ENCODE results near the gene SYNM. TPM values are rescaled to one million over a fixed set of nuclear protein-coding genes. Genes with fewer than 3 reads are reported as not detected.

SYNM gene
- total RNA-seq, 1 donor from 2014 or later: 53.2 TPM

DNA sequence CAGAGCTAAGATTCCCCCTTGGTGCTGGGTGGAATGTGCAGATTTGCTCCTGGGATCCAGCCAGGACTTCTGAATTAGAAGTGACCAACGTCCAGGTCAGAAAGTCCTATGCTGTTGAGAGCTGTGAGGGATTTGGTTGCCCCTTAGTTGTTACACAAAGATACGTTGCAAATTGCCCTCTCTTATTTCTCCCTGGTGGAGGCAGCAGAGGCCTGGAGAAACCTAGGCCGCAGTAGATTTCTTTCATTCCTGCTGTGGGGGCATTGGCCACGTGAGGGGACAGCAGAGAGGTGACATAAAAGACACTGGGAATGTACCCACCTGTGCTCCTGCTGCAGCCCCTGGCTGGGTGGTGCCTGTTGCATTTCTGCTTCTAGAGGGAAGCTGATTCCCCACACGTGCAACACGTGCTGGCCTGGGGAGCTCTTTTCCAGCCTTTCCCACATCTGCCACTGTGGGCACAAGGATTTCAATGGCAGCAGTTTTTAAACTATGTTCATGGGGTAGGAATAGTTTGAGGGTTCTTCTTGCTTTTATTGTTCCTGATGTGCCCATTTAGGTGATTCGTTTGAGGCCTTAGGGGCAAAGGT is 65.7 kb downstream of the SYNM start:
- peaks cover 73 to 95% (median 86%) of the 10 kb centered on the region in 3 donors for H3K4me1 ChIP-seq (ENCODE audit: control insufficient read depth in 3 of 3, insufficient read depth in 3 of 3, low read length in 3 of 3)
- H3K36me3 ChIP-seq (ENCODE audit: control insufficient read depth in 3 of 3, insufficient read depth in 3 of 3, low read length in 3 of 3): peaks cover 0 to 3% (median 2%) of the 10 kb centered on the region in 3 donors
- H3K9me3 ChIP-seq (ENCODE audit: control insufficient read depth in 3 of 3, low read length in 3 of 3): no peaks in the 10 kb centered on the region
- H3K4me3 ChIP-seq (ENCODE audit: low read length in 3 of 3): no peak overlapping the region
- H3K9ac ChIP-seq (ENCODE audit: low read depth in 1 of 3, low read length in 3 of 3): peak overlapping the region; percentile 20 to 66 (median 25)
- H3K27me3 ChIP-seq (ENCODE audit: control insufficient read depth in 3 of 3, insufficient read depth in 3 of 3, low read length in 3 of 3): no peaks in the 10 kb centered on the region
- peak overlapping the region; percentile 97 for H3K27ac ChIP-seq (ENCODE audit: low read depth, low read length)

DNA sequence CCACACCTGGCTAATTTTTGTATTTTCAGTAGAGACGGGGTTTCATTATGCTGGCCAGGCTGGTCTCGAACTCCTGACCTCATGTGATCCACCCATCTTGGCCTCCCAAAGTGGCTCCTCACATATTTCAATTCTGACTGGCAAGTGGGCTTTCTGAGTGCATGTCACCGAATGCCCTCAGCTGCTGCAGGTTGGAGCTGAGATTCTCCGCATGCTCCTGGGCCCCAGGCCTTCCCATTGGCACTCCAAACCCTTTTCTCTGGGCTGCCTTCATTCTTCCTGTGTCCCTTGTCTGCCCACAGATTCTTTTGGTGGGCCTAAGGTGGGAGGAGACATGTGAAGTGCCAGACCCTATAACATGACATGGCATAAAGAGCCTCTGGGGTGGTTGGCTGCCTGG is 67.3 kb downstream of the SYNM start:
- peaks cover 78 to 95% (median 90%) of the 10 kb centered on the region in 3 donors for H3K4me1 ChIP-seq (ENCODE audit: control insufficient read depth in 3 of 3, insufficient read depth in 3 of 3, low read length in 3 of 3)
- H3K9ac ChIP-seq (ENCODE audit: low read depth in 1 of 3, low read length in 3 of 3): no peak overlapping the region
- H3K9me3 ChIP-seq (ENCODE audit: control insufficient read depth in 3 of 3, low read length in 3 of 3): no peaks in the 10 kb centered on the region
- no peak overlapping the region for H3K4me3 ChIP-seq (ENCODE audit: low read length in 3 of 3)
- H3K27ac ChIP-seq (ENCODE audit: low read depth, low read length): peak overlapping the region; percentile 97
- no peaks in the 10 kb centered on the region for H3K27me3 ChIP-seq (ENCODE audit: control insufficient read depth in 3 of 3, insufficient read depth in 3 of 3, low read length in 3 of 3)
- H3K36me3 ChIP-seq (ENCODE audit: control insufficient read depth in 3 of 3, insufficient read depth in 3 of 3, low read length in 3 of 3): peaks cover 0 to 3% (median 2%) of the 10 kb centered on the region in 3 donors

DNA sequence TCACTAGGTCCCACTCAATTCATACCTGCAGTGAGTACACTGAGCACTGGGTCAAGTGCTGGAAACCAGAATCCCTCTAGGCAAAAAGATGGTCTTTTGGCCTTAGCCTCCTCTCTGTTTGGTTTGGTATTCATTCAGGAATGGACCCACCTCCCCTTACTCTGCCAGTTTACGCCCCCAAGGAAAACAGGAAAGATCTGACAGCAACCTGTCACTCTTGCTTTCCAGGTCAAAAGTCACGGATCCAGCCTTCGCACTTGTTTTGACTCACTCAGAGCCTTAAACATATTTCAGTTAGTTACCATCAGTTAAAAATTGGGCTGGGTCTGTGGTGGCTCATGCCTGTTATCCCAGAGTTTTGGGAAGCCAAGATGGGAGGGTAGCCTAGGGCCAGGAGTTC is 68.1 kb downstream of the SYNM start:
- H3K27ac ChIP-seq (ENCODE audit: low read depth, low read length): peak overlapping the region; percentile 37
- no peak overlapping the region for H3K4me3 ChIP-seq (ENCODE audit: low read length in 3 of 3)
- H3K9me3 ChIP-seq (ENCODE audit: control insufficient read depth in 3 of 3, low read length in 3 of 3): no peaks in the 10 kb centered on the region
- peak overlapping the region in 1 of 3 donors; percentile 3 for H3K9ac ChIP-seq (ENCODE audit: low read depth in 1 of 3, low read length in 3 of 3)
- peaks cover 0 to 3% (median 2%) of the 10 kb centered on the region in 3 donors for H3K36me3 ChIP-seq (ENCODE audit: control insufficient read depth in 3 of 3, insufficient read depth in 3 of 3, low read length in 3 of 3)
- H3K27me3 ChIP-seq (ENCODE audit: control insufficient read depth in 3 of 3, insufficient read depth in 3 of 3, low read length in 3 of 3): no peaks in the 10 kb centered on the region
- H3K4me1 ChIP-seq (ENCODE audit: control insufficient read depth in 3 of 3, insufficient read depth in 3 of 3, low read length in 3 of 3): peaks cover 73 to 89% (median 84%) of the 10 kb centered on the region in 3 donors

- H3K27me3 ChIP-seq (ENCODE audit: control insufficient read depth in 3 of 3, insufficient read depth in 3 of 3, low read length in 3 of 3): no peaks in the 10 kb centered on the region
- H3K9ac ChIP-seq (ENCODE audit: low read depth in 1 of 3, low read length in 3 of 3): peak overlapping the region; percentile 60 to 80 (median 75)
- H3K9me3 ChIP-seq (ENCODE audit: control insufficient read depth in 3 of 3, low read length in 3 of 3): no peaks in the 10 kb centered on the region
- H3K4me1 ChIP-seq (ENCODE audit: control insufficient read depth in 3 of 3, insufficient read depth in 3 of 3, low read length in 3 of 3): peaks cover 59 to 83% (median 72%) of the 10 kb centered on the region in 3 donors
- H3K4me3 ChIP-seq (ENCODE audit: low read length in 3 of 3): peak overlapping the region; percentile 45 to 65 (median 61)
- peaks cover 0 to 3% (median 2%) of the 10 kb centered on the region in 3 donors for H3K36me3 ChIP-seq (ENCODE audit: control insufficient read depth in 3 of 3, insufficient read depth in 3 of 3, low read length in 3 of 3)
- peak overlapping the region; percentile 85 for H3K27ac ChIP-seq (ENCODE audit: low read depth, low read length)
Observed at GRCh38 chr15:99174567-99175395, 69.9 kb downstream of the SYNM start.

GRCh38 chr15:99176757-99177156 is 71.9 kb downstream of the SYNM start:
- Histone ChIP-seq H3K9me3 (ENCODE audit: control insufficient read depth in 3 of 3, low read length in 3 of 3) (no peaks in the 10 kb centered on the region), H3K36me3 (ENCODE audit: control insufficient read depth in 3 of 3, insufficient read depth in 3 of 3, low read length in 3 of 3) (peaks cover 0 to 3% (median 2%) of the 10 kb centered on the region in 3 donors), H3K27me3 (ENCODE audit: control insufficient read depth in 3 of 3, insufficient read depth in 3 of 3, low read length in 3 of 3) (no peaks in the 10 kb centered on the region), H3K9ac (ENCODE audit: low read depth in 1 of 3, low read length in 3 of 3) (peak overlapping the region in 1 of 3 donors; percentile 57), H3K4me1 (ENCODE audit: control insufficient read depth in 3 of 3, insufficient read depth in 3 of 3, low read length in 3 of 3) (peaks cover 66 to 81% (median 72%) of the 10 kb centered on the region in 3 donors), H3K27ac (ENCODE audit: low read depth, low read length) (peak overlapping the region; percentile 85), H3K4me3 (ENCODE audit: low read length in 3 of 3) (no peak overlapping the region)

GRCh38 chr15:99177679-99178078 is 72.8 kb downstream of the SYNM start:
- peaks cover 0 to 3% (median 2%) of the 10 kb centered on the region in 3 donors for H3K36me3 ChIP-seq (ENCODE audit: control insufficient read depth in 3 of 3, insufficient read depth in 3 of 3, low read length in 3 of 3)
- no peak overlapping the region for H3K4me3 ChIP-seq (ENCODE audit: low read length in 3 of 3)
- no peak overlapping the region for H3K9ac ChIP-seq (ENCODE audit: low read depth in 1 of 3, low read length in 3 of 3)
- no peaks in the 10 kb centered on the region for H3K9me3 ChIP-seq (ENCODE audit: control insufficient read depth in 3 of 3, low read length in 3 of 3)
- H3K4me1 ChIP-seq (ENCODE audit: control insufficient read depth in 3 of 3, insufficient read depth in 3 of 3, low read length in 3 of 3): peaks cover 67 to 79% (median 75%) of the 10 kb centered on the region in 3 donors
- H3K27me3 ChIP-seq (ENCODE audit: control insufficient read depth in 3 of 3, insufficient read depth in 3 of 3, low read length in 3 of 3): no peaks in the 10 kb centered on the region
- H3K27ac ChIP-seq (ENCODE audit: low read depth, low read length): no peak overlapping the region

DNA sequence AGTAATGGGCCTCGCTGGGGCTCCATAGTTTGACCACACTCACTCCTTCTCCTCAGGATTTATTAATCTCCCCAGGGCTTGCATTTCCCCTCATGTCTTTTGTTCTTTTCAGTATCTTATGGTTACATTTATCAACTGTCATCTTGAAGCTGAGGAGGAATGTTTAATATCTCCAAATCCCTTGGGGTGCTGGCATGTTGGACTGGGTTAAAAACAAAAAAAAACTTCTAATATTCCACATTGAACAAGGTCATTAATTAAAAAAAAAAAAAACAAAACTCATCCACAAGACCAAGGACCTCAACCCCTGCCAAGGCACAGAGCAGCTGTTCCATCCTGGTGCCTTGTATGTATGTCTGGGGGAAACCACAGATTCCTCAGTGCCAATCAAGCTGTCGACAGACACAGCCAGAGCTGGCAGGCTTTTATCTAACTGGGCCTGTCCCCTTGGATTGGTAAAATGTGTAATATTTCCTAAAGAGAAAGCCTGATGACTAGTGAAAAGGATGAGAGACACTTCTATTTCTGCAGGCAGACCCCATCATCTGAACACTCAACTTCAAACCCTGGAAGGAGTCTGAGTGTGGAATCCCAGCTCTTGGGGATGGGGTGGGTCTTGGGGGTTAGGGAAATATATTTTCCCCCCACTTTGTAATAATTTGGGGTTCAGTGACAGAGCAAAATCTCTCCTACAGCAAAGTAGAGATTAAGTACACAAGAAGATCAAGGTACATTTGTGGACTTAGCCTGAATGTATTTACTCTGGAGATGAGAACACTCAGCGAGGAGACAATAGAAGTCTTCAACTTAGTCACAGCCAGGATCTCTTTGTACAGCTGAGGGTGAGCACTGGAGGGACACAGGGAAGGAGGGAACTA is 75.4 kb downstream of the SYNM start:
- H3K9ac ChIP-seq (ENCODE audit: low read depth in 1 of 3, low read length in 3 of 3): no peak overlapping the region
- H3K4me3 ChIP-seq (ENCODE audit: low read length in 3 of 3): peak overlapping the region in 1 of 3 donors; percentile 34
- no peaks in the 10 kb centered on the region for H3K27me3 ChIP-seq (ENCODE audit: control insufficient read depth in 3 of 3, insufficient read depth in 3 of 3, low read length in 3 of 3)
- no peaks in the 10 kb centered on the region for H3K9me3 ChIP-seq (ENCODE audit: control insufficient read depth in 3 of 3, low read length in 3 of 3)
- peak overlapping the region; percentile 88 for H3K27ac ChIP-seq (ENCODE audit: low read depth, low read length)
- H3K36me3 ChIP-seq (ENCODE audit: control insufficient read depth in 3 of 3, insufficient read depth in 3 of 3, low read length in 3 of 3): no peaks in the 10 kb centered on the region
- peaks cover 44 to 59% (median 52%) of the 10 kb centered on the region in 3 donors for H3K4me1 ChIP-seq (ENCODE audit: control insufficient read depth in 3 of 3, insufficient read depth in 3 of 3, low read length in 3 of 3)

GRCh38 chr15:99180964-99181306 is 76.1 kb downstream of the SYNM start:
- no peaks in the 10 kb centered on the region for H3K36me3 ChIP-seq (ENCODE audit: control insufficient read depth in 3 of 3, insufficient read depth in 3 of 3, low read length in 3 of 3)
- H3K27me3 ChIP-seq (ENCODE audit: control insufficient read depth in 3 of 3, insufficient read depth in 3 of 3, low read length in 3 of 3): no peaks in the 10 kb centered on the region
- no peaks in the 10 kb centered on the region for H3K9me3 ChIP-seq (ENCODE audit: control insufficient read depth in 3 of 3, low read length in 3 of 3)
- peak overlapping the region; percentile 4 to 42 (median 34) for H3K4me3 ChIP-seq (ENCODE audit: low read length in 3 of 3)
- H3K27ac ChIP-seq (ENCODE audit: low read depth, low read length): peak overlapping the region; percentile 88
- peak overlapping the region; percentile 39 to 63 (median 58) for H3K9ac ChIP-seq (ENCODE audit: low read depth in 1 of 3, low read length in 3 of 3)
- peaks cover 38 to 53% (median 46%) of the 10 kb centered on the region in 3 donors for H3K4me1 ChIP-seq (ENCODE audit: control insufficient read depth in 3 of 3, insufficient read depth in 3 of 3, low read length in 3 of 3)

- Histone ChIP-seq H3K27me3 (ENCODE audit: control insufficient read depth in 3 of 3, insufficient read depth in 3 of 3, low read length in 3 of 3) (no peaks in the 10 kb centered on the region), H3K4me1 (ENCODE audit: control insufficient read depth in 3 of 3, insufficient read depth in 3 of 3, low read length in 3 of 3) (peaks cover 33 to 47% (median 40%) of the 10 kb centered on the region in 3 donors), H3K27ac (ENCODE audit: low read depth, low read length) (peak overlapping the region; percentile 88), H3K9me3 (ENCODE audit: control insufficient read depth in 3 of 3, low read length in 3 of 3) (no peaks in the 10 kb centered on the region), H3K4me3 (ENCODE audit: low read length in 3 of 3) (peak overlapping the region; percentile 4 to 42 (median 4)), H3K36me3 (ENCODE audit: control insufficient read depth in 3 of 3, insufficient read depth in 3 of 3, low read length in 3 of 3) (no peaks in the 10 kb centered on the region), H3K9ac (ENCODE audit: low read depth in 1 of 3, low read length in 3 of 3) (peak overlapping the region; percentile 39 to 63 (median 58))
Observed at GRCh38 chr15:99181545-99181971, 76.7 kb downstream of the SYNM start.

Measured in skeletal muscle tissue (tissue), 4 donors.